Erythroblast (primary cell): ENCODE results near the gene ASPHD1.

Source experiments
- GATA1 ChIP-seq: IDR thresholded peaks from 2 replicates; pipeline ENCODE4 v1.6.1; 2011; ENCODE audit warnings: low read depth, mild to moderate bottlenecking, control low read depth, low read length, moderate library complexity
- POLR2A ChIP-seq: IDR thresholded peaks from 2 replicates; pipeline ENCODE4 v1.6.1; 2011; ENCODE audit warnings: mild to moderate bottlenecking, low read length

GRCh38 chr16:29910819-29911675, 10.8 kb downstream of the ASPHD1 start:
- TF ChIP-seq POLR2A (no peak), GATA1 (no peak)
